ENCODE results near the gene PGAM5.
A peak's percentile ranks its signal among the peaks of the same experiment; 100 is the strongest.

PGAM5 gene

DNA sequence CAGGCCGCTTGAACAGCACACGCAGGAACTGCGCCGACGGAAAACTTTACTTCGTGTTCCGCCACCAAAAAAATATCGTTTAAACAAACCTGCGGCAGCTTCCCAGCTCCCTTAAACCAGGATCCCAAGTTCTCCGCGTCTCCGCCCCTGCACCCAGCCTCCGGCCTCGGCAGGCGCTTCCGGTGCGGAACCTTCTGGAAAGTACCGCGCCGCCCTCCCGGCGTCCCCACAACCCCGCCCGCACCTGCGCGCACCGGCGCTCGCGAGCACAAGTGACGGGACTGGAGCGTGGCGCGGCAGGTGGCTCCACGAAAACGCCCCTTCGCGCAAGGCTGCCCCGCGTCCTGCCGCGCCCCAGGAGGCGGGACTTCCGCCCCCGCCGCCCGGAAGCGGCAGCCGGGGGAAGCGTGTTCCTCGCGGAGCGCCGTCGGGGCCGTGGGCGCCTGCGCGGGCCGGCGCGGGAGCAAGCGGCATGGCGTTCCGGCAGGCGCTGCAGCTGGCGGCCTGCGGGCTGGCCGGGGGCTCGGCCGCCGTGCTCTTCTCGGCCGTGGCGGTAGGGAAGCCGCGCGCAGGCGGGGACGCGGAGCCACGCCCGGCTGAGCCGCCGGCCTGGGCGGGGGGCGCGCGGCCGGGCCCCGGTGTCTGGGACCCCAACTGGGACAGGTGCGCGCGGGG lies at the start of gene PGAM5:
TSS of gene PGAM5 (plus strand) at position 438 of the 675 bp plus-strand sequence. CDS start at position 473, 35 bp downstream.
- peak; percentile 87 for DNase-seq

DNA sequence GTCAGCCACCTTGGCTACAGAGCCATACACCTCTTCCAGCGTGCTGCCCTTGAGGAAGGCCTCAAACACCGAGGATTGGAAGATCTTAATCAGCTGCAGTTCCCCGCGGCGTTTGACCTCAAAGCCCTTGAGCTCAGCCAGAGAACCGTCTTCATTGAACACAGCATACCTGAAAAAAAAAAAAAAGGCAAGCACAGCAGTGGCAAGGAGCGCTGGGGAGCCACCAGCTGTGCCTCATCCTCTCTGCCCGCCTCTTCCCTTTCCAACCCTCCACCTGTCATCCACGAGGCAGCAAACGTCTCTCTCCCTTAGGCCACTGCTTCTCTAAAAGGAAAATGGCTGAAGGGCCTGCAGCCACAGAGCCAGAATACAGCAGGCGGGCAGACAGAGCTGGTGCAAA lies 49.6 kb upstream of the PGAM5 start:
- DNase-seq, result no peak

DNA sequence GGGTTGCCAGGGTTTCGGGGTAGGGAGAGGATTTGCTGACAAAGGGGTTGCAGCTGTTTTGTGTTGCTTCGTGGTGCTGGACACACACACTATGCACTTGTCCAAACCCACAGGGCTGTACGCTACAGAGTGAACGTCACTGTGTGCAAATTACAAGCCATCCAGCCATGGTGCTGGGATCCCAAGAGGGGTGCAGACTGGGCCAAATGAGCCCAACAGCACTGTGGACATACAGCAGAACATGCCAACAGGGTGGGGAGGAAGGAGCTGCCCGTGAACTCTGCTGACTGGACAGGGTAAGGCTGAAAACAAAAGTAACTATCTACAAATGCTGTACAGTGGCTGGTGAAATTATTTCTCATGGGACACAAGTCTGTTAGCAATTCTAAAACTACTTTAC lies 48.7 kb upstream of the PGAM5 start:
- DNase-seq, result no peak

DNA sequence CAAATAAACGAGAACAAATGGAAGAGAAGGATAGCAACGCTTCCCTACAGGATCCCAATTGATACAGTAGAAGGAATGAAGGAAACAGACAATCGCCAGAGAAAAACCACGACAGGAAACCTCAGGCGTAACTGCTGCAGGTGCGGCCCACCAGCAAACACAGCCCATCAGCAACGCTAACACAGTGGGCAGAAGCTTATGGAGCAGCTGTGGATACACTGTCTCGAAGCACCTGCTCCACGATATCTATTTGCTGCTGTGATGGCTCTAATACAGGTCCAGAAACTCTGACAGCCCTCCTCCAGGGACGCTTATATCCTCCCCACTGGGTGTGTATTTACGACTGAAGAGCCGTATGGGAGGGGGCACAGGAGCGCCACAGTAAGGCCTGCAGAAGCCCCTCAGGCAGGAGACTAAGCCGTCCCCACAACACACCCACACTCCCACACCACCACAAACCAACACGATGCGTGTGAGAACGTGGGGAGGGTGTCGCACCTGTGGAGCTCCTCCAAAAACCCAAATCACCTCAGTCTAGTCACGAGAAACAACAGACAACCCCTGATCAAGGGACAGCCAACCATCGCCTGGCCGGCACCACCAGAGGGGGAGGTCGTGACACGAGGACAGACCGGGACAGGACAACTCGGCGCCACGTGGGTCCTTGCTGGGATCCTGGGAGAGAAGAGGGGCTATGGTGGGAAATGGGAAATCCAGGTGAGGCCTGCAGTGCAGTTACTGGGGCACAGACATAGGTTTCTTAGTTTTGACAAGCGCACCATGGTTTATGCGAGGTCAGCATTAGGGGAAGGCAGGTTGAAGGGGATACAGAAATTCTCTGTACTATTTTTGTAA lies 47.5 kb upstream of the PGAM5 start:
- DNase-seq, result no peak

DNA sequence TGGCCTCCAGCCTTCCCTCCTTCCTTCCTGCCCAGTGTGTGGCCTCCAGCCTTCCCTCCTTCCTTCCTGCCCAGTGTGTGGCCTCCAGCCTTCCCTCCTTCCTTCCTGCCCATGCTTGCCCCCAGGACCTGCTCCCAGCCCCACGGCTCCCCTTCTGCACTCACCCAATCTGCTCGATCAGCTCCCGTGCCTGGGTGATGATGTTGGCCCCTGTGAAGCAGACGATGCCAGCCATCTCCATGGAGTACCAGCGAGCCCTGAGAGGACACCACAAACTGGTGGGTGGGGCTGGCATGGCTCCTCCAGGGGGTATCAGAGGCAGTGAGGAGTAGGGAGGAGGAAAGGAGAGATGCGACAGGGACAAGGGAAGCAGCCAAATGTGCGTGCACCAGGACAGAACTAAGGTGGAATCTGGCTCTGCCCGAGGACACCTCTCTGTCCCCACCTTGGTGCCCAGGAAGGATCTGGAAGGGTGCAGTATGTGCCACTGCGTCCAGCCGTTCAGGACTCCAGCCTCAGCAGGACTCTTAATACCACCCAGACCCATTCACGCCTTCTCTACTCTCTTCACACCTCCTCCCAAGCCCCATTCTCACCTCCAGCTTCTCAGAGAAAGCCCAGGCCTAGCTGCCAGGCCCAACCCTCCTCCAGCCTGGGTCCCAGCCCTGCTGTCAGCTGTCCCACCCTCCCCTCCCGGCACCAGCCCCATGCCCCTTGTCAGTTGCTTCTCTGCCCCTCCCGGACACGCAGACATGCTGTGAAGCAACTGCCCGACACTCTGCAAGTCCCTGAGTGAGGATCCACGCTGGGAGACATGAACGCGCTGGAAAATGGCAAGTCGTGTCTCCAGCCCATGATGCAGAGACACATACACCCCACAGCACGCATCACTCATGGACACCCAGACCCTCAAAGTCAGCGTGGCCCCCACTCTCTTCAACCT lies 46.2 kb upstream of the PGAM5 start:
- no peak for DNase-seq

DNA sequence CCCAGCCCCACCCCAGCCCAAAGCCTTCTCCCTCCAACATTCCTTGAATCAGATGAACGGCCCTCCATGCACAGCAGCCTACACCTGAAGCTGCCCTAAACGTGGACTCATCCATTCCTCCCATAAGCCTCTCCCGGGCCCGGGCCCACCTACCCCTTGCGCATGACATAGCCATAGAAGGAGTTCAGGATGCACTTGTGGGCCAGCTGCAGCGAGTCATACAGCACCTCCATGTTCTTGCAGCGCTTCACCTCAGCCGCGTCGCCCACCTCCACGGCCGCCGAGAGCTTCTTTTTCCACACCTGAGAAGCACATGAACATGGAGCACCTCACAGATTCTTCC lies 45.5 kb upstream of the PGAM5 start:
- no peak for DNase-seq

DNA sequence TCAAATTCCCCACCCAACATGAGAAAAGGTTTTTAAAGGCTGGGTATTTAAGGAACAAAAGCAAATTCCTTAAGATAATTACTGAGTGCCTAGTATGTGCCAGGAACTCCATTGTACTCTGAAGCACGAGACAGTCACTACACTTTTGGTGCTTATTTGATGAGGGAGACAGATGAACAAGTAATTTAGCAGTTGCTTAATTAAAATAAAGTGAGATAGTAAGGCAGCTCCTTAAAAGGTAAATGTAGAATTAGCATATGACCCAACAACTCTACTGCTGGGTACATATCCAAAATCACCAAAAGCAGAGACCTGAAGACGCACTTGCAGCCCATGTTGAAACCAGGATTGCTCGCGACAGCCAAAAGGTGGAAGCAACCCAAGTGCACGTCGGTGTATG lies 44.8 kb upstream of the PGAM5 start:
- DNase-seq, result no peak

DNA sequence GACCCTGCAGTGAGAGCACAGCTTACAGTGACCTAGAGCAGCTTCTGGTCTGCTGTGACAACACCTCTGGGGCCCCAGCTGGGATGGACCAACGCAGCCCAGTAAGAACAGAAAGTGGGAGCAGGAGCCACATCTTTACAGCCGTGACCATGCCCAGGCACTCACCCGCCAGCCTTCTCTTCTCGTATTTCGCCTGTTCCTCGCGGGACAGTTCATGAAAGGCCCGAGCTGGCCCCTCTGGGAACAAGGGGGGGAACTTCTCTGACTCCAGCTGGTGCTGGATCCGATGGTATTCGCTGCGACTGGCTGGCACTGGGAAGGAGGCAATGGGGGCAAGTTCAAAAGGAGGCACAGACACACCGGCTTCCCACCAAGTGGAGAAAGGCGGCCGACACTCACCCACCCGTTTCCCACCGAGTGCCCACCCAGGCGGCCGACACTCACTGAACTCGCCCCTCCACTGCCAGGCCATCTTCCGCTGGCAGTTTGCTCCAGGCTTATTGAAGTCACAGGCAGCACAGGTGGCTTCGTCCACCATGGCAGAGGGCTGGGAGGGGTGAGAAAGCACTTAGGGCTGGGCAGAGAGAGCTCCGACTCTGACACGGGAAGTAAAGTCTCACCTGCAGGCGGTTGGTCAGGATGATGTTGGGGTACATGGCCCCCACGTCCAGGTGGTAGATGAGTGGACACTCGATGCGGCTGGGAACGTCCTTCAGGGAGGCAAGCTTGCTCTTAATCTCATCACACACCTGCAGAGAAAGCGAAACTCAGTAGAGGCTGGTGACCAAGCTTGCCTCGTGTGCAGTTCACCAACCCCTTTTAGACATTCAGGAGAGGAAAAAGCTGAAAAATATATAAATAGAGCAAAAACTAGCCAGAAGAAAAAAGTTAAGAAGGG lies 42.2 kb upstream of the PGAM5 start:
- DNase-seq, result no peak

DNA sequence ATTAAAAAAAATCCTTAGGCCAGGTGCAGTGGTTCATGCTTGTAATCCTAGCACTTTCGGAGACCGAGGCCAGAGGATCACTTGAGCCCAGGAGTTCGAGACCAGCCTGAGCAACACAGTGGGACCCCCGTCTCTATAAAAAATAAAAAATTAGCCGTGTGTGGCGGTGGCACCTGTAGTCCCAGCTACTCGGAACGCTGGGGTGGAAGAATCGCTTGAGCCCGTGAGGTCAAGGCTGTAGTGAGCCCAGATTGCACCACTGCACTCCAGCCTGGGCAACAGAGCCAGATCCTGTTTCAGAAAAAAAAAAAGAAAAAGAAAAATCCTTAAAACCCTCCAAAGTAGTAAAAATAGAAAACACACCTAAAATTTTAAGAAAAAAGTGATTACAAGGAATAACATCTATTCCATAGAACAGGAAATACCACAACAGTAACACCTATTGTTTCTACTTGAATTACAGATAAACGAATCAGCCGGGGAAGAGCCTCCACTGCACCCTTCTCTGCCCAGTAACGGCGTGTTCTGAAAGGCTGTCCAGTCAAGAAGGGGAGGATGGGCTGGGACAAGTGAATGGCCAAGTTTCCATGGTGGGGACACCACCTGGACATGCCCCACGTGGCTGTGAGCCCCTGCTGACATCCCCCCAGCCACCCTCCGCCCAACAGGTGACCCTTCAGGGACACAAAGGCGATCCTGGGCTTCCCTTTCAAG lies 41.3 kb upstream of the PGAM5 start:
- no peak for DNase-seq

DNA sequence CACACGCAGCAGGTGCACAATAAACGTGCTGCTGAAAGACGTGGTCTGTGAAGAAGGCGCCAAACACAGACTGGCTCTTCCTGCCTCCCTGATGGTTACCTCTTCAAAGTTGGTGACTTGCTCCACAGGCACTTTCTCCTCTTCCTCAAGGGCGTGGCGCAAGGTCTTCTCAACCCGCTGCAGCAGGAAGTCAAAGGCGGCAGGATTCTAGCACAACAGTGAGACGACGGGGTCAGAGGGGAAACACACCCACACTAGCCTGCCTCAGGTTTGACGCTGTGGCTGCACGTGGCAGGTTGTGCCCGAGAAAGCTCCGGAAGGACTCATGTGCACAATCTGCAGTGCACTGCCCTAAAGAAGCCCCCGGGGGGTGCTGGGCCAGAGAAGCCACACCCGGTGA lies 38.5 kb upstream of the PGAM5 start:
- no peak for DNase-seq

DNA sequence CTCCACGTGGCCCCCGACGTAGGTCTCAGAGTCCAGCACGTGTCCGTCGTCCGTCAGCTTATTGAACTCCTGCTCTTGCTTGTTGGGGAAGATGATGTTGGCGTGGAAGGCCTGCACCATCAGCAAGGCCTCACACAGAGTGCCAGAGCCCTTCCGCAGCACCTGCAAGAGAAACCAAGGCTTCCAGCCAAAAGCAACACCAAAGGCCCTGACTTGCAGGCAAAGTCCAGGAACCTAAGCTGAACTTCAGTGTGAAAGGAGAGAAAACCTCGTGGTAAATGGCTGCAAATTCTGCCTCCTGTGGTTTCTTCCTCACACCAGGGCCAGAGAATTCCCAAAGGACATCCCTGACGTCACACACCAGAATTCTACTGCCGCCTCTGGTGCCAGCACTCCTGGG lies 38.0 kb upstream of the PGAM5 start:
- no peak for DNase-seq

DNA sequence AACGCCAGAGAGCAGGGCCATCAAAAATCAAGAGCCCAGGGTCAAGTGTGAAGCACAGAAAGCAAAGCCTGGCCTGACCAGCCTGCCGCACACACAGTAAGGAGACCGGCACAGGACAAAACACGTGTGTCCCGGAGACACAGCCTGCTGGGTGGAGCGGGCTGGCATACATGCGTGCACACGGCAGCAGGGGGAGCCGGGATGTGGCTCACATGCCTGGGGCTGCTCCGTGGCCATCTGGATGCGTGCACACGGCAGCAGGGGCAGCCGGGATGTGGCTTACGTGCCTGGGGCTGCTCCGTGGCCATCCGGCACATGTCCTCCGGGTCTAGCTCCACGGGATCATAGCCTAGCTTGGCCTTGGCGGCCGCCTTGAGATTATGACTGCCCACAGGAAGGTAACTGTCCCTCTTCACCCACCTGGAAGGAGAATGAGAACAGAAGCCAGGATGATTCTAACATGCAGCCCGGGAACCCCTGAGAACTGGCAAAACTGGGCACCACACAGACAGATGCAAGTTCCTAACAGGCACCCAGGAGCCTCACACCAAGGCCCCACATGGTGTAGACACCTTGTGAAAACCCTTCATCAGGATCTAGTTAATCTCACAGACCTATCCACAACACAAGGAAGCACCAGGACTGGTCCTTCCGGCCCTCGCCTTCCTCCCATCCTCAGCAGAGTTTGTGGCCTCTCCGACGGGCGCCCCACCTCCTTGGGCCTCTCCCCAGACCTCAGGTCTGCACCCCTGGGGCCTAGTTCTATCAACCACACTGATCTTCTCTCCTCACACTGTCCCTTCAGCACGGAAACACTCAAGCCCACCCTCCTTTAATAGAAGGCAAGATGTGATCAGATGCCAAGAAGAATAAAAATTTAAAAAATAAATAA lies 37.1 kb upstream of the PGAM5 start:
- DNase-seq, result no peak

DNA sequence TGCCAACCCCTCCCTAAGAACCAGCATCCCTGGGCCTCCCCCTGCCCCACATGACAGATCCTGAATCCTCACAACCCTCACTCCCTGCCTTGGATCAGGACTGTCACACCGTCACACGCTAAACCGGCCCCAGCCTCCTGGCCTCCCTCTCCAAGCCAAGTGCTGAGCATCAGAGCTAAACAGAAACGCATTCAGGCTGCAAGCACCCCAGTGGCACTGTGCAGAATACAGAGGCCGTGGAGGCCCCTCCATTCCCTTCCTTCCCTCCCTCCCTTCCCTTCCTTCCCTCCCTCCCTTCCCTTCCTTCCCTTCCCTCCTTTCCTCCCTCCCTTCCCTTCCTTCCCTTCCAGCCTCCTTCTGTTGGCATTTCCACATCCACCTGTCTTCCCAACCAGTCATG lies 36.1 kb upstream of the PGAM5 start:
- DNase-seq, result no peak

DNA sequence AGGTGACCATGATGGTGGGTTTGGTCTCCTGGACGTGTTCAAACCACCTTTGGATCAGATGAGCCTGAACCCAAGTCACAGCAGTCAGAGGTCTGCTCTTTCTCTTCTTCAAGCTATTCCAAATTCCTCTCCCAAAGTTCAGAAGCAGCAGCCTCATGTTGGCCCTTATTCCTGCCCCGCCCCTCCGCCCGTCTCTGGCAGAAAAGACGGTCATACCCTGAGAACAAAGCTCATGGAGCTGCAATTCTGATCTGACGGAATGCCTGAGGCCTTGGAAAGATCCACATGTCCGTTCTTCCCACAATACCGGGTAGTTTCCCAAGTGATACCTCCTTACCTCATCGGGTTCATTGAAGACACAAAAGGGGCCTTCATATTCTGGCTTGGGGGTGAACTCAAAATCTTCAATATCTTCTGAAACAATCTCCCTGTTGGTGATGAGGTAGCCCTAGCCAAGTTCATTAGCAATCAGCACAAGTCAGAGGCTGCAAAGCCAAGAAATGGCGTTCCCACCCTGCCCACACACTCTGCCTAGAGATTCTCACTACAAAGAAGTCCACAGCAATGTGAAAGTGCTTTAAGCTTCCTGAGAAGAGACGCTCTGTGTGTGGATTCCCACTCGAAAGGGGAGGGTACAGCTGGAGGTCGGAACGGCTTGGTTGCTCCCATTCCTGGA lies 34.7 kb upstream of the PGAM5 start:
- DNase-seq, result no peak

DNA sequence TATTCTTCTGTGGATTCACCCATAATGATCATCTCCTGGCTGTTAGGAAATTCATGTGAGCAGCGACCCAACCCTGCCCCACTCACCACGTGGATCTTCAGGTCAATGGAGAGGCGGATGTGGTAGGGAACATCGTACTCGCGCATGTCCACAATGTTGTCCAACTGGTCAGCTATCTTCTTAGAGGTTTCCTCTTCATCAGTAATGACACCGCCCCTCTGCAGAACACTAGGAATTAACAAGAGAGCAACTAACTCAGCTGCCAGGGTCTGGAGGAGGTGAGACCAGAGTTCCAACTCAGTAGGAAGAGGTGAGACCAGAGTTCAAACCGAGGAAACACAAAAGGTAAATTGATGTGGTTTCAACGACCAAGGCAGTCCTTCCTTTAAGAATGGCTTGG lies 33.1 kb upstream of the PGAM5 start:
- DNase-seq, result no peak

DNA sequence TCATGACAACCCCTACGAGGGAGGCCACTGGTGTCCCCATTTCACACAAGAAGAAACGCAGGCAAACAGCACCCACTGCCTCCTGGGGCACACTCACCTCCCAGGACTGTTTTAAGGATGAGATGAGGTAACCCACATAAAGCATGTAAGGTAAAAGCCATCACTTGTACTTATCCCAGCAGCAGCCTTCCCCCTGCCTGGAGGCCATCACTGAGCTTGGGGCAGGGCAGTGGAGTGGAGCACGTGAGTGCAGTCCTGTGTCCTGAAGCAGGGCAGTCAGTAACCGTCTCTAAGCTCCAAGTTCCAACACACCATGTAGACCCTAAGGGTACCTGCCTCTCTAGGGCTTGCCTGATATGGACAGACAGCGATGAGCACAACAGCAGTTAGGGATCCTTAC lies 25.2 kb upstream of the PGAM5 start:
- no peak for DNase-seq

DNA sequence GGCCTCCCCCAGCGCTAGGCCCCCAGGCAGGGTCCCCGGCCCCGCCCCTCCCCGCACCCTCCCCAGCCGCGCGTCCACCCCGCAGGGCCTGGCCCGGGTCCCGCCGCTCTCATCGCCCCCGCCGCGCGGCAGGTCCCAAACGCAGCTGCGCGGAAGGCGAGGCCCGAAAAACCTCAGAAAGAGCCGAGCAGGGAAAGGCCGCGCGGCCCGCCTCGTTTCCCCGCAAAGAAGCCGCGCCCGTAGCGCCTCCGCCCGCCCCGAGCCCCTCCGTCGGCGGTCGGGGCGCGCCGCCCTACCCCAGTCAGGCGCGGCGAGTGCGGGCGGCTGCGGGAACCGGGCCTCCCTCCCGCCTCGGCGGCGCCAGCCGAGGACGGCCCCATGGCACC lies 23.8 kb upstream of the PGAM5 start:
- DNase-seq, result peak; percentile 62

DNA sequence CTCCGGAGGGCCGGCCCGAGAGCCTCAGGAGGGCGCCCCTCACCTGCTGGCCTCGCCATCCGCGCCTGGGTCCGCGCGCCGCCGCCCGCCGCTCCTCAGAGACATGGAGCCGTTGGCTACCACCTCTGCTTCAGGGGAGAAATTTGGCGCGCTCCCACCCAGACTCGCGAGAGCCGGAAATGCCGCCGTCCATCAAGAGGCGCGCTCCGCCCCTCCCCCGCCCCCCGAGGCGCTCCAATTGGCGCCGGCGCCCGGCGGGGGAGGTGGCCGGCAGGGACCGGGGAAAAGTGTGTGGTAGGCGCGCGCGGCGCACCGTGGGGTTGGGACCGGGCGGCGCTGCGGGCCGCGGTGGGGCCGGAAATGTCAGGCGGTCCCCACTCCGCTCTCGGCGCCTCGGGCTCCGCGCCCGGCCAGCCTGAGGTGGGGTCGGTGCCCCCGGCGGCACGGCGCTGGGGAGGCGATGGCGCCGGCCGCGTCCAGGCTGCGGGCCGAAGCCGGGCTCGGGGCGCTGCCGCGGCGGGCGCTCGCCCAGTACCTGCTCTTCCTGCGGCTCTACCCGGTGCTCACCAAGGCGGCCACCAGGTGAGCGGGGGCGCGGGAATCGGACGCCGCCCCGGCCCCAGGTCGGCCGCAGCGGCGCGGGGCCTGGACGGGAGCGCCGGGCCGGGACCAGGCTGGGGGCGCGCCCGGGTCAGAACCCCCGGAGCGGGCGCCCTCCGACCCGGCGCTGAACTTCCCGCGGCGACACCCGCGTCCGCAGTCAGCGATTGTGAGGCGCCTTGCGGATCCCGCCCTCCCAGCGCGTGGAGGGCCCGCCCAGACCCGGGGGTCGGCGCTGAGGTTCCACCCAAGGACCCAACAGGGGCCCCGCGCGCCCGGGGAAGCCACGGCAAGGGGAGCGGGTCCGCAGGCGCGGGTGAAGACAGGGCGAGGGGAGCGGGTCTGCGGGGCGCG lies 23.2 kb upstream of the PGAM5 start, which contains the start of the genes POLE and PXMP2:
TSS of gene POLE (minus strand) at position 132 of the 954 bp plus-strand sequence. CDS start at position 105, 27 bp downstream.
TSS of gene PXMP2 (plus strand) at position 377 of the 954 bp plus-strand sequence. CDS start at position 461, 84 bp downstream.
- peak; percentile 95 for DNase-seq

DNA sequence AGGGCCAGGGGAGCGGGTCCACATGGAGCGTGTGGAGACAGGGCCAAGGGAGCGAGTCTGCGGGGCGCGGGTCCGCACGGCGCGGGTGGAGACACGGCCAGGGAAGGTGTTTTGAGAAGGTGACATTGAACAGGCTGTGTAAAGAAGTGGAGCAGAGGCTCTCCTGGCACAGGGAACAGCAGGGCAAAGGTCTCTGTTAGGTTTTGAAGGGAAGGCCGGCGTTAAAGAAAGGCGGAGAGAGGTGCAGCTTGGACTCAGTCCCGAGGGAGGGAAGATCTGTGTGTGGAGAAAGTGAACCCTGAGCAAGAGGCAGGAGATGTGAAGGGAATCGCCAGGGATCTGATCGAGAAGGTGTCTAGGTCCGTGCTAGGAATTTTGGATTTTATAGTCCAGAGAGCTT lies 21.4 kb upstream of the PGAM5 start:
- DNase-seq, result no peak
